HG03342 (cell line): ENCODE measurements around the gene CENPN.

ENCODE experiments used
- ATAC-seq: cut with Tn5 transposase; IDR thresholded peaks from one replicate; pipeline ENCODE4 v1.9.1; 2021; ENCODE audit warnings: mild to moderate bottlenecking, moderate library complexity; ENCODE audit not compliant: unreplicated experiment

Gene CENPN

GRCh38 chr16:81006813-81007695 is at the start of gene CENPN, which contains the start of gene CMC2:
CENPN (plus strand) TSS chr16:81007214; CDS start chr16:81011940, 4,726 bp downstream.
CMC2 (minus strand) TSS chr16:81006885; CDS start chr16:80997394, 9,491 bp downstream.
- ATAC-seq: peak; percentile 81

- no peak for ATAC-seq
These were observed 48.7 kb upstream of the CENPN start for GRCh38 chr16:80958284-80958683.

- ATAC-seq: no peak
These were observed 44.1 kb upstream of the CENPN start for GRCh38 chr16:80962879-80963278.

- no peak for ATAC-seq
These were observed 42.7 kb upstream of the CENPN start for GRCh38 chr16:80964351-80964750.

GRCh38 chr16:80966617-80967016 is 40.4 kb upstream of the CENPN start:
- ATAC-seq: no peak

GRCh38 chr16:80968386-80969113 is 38.5 kb upstream of the CENPN start:
- no peak for ATAC-seq

GRCh38 chr16:80969114-80969484 is 37.9 kb upstream of the CENPN start:
- no peak for ATAC-seq

- ATAC-seq: peak; percentile 66
These were observed 35.2 kb upstream of the CENPN start for GRCh38 chr16:80971819-80972218.

- no peak for ATAC-seq
These were observed 34.4 kb upstream of the CENPN start for GRCh38 chr16:80972611-80973010.

GRCh38 chr16:80973991-80974390 is 33.0 kb upstream of the CENPN start:
- ATAC-seq: no peak

GRCh38 chr16:80974649-80975376 is 32.2 kb upstream of the CENPN start:
- ATAC-seq: no peak

- ATAC-seq: no peak
These were observed 30.1 kb upstream of the CENPN start for GRCh38 chr16:80976946-80977345.

GRCh38 chr16:80981103-80981502 is 25.9 kb upstream of the CENPN start:
- ATAC-seq: no peak

GRCh38 chr16:80982646-80983045 is 24.4 kb upstream of the CENPN start:
- ATAC-seq: no peak

GRCh38 chr16:80984124-80984892 is 22.7 kb upstream of the CENPN start:
- ATAC-seq: no peak

- ATAC-seq: no peak
These were observed 21.4 kb upstream of the CENPN start for GRCh38 chr16:80985611-80986010.

- no peak for ATAC-seq
These were observed 20.5 kb upstream of the CENPN start for GRCh38 chr16:80986557-80986956.

GRCh38 chr16:80988756-80989155 is 18.3 kb upstream of the CENPN start:
- ATAC-seq: no peak

GRCh38 chr16:80989801-80990200 is 17.2 kb upstream of the CENPN start:
- no peak for ATAC-seq

GRCh38 chr16:80990577-80990976 is 16.4 kb upstream of the CENPN start:
- ATAC-seq: no peak

- no peak for ATAC-seq
These were observed 16.0 kb upstream of the CENPN start for GRCh38 chr16:80990978-80991377.
